GM18498 (cell line): ENCODE data around the gene LPAR5.

ENCODE experiments used
- ATAC-seq: cut with Tn5 transposase; IDR thresholded peaks from one replicate; pipeline ENCODE4 v1.9.1; 2021; ENCODE audit warnings: mild to moderate bottlenecking, moderate library complexity; ENCODE audit not compliant: unreplicated experiment

Gene LPAR5

GRCh38 chr12:6635856-6636531 lies at the start of gene LPAR5:
LPAR5 (minus strand) TSS chr12:6635959; CDS start chr12:6621248, 14,711 bp downstream.
- ATAC-seq: peak; percentile 48

GRCh38 chr12:6684609-6685008 lies 48.9 kb upstream of the LPAR5 start:
- no peak for ATAC-seq

GRCh38 chr12:6676962-6677361 lies 41.2 kb upstream of the LPAR5 start:
- ATAC-seq: no peak

GRCh38 chr12:6672143-6672542 lies 36.4 kb upstream of the LPAR5 start:
- ATAC-seq: no peak

GRCh38 chr12:6667559-6668210 lies 31.9 kb upstream of the LPAR5 start:
- ATAC-seq: no peak

- no peak for ATAC-seq
Measured at GRCh38 chr12:6666211-6666610, 30.5 kb upstream of the LPAR5 start.

GRCh38 chr12:6664902-6665301 lies 29.1 kb upstream of the LPAR5 start:
- ATAC-seq: no peak

GRCh38 chr12:6662906-6663742 lies 27.4 kb upstream of the LPAR5 start, which contains the start of gene ING4:
ING4 (minus strand) TSS chr12:6663119; CDS start chr12:6663101, 18 bp downstream.
- ATAC-seq: peak; percentile 99

- no peak for ATAC-seq
Measured at GRCh38 chr12:6662602-6662905, 26.8 kb upstream of the LPAR5 start.

- no peak for ATAC-seq
Measured at GRCh38 chr12:6653987-6654386, 18.2 kb upstream of the LPAR5 start.

- ATAC-seq: no peak
Measured at GRCh38 chr12:6653342-6653741, 17.6 kb upstream of the LPAR5 start.

- ATAC-seq: no peak
Measured at GRCh38 chr12:6652391-6652790, 16.6 kb upstream of the LPAR5 start.

- no peak for ATAC-seq
Measured at GRCh38 chr12:6650832-6651231, 15.1 kb upstream of the LPAR5 start.

GRCh38 chr12:6647083-6647604 lies 11.4 kb upstream of the LPAR5 start, which contains the start of gene ACRBP:
ACRBP (minus strand) TSS chr12:6647432; CDS start chr12:6647366, 66 bp downstream.
- ATAC-seq: no peak

GRCh38 chr12:6646276-6647082 lies 10.7 kb upstream of the LPAR5 start:
- no peak for ATAC-seq

GRCh38 chr12:6644903-6645302 lies 9.1 kb upstream of the LPAR5 start:
- no peak for ATAC-seq

- ATAC-seq: no peak
Measured at GRCh38 chr12:6644257-6644596, 8.5 kb upstream of the LPAR5 start.

- ATAC-seq: no peak
Measured at GRCh38 chr12:6643569-6644256, 8.0 kb upstream of the LPAR5 start.

GRCh38 chr12:6641131-6641530 lies 5.4 kb upstream of the LPAR5 start:
- no peak for ATAC-seq

GRCh38 chr12:6640497-6640896 lies 4.7 kb upstream of the LPAR5 start:
- no peak for ATAC-seq
